RWPE2 (cell line): ENCODE data around the gene KRTAP10-12.
"Not testable (repeated sequence)": the region's sequence is repeated elsewhere in the genome, so short reads cannot be mapped to it uniquely, and the experiment has no call there.

Source experiments
- ATAC-seq: fragments of 200-7000 bp; cut with Tn5 transposase; 3 replicates; pipeline ENCODE4 v1.9.1; 2021; ENCODE audit warnings: low read depth
- DNase-seq: peaks from one replicate; pipeline ENCODE4 v3.0.0-alpha.2; 2020; ENCODE audit warnings: low spot score
- H3K27ac ChIP-seq: fragments of 450-650 bp; 2 replicates; pipeline ENCODE4 v1.5.1; 2017; ENCODE audit warnings: mild to moderate bottlenecking; ENCODE audit not compliant: poor library complexity, severe bottlenecking
- H3K27me3 ChIP-seq: fragments of 250-450 bp; sonication (Bioruptor Pico); 2 replicates; pipeline ENCODE4 v1.5.1; 2021; ENCODE audit warnings: mild to moderate bottlenecking, moderate library complexity; ENCODE audit not compliant: insufficient read depth, poor library complexity, severe bottlenecking
- H3K36me3 ChIP-seq: fragments of 250-450 bp; sonication (Bioruptor Pico); 2 replicates; pipeline ENCODE4 v1.5.1; 2020; ENCODE audit warnings: low read depth, mild to moderate bottlenecking, moderate library complexity
- H3K4me1 ChIP-seq: fragments of 250-450 bp; sonication (Bioruptor Pico); 2 replicates; pipeline ENCODE4 v1.5.1; 2021; ENCODE audit warnings: mild to moderate bottlenecking, moderate library complexity; ENCODE audit not compliant: insufficient read depth, poor library complexity, severe bottlenecking
- H3K4me3 ChIP-seq: fragments of 250-450 bp; sonication (Bioruptor Pico); 2 replicates; pipeline ENCODE4 v1.5.1; 2021; ENCODE audit warnings: mild to moderate bottlenecking, moderate library complexity; ENCODE audit not compliant: severe bottlenecking
- H3K9me3 ChIP-seq: fragments of 250-450 bp; sonication (Bioruptor Pico); 2 replicates; pipeline ENCODE4 v1.5.1; 2021; ENCODE audit warnings: mild to moderate bottlenecking, moderate library complexity; ENCODE audit not compliant: severe bottlenecking
- TF ChIP-seq, protein P1 (sequence below): fragments of 450-650 bp; IDR thresholded peaks from one replicate; pipeline ENCODE4 v1.5.1; 2017; ENCODE audit warnings: mild to moderate bottlenecking, moderate library complexity; ENCODE audit not compliant: poor library complexity, severe bottlenecking

Gene KRTAP10-12

GRCh38 chr21:44658913-44659595 is 37.9 kb upstream of the KRTAP10-12 start:
- Histone ChIP-seq H3K9me3 (no peaks in the 10 kb centered on the region), H3K4me1 (no peaks in the 10 kb centered on the region), H3K4me3 (no peak overlapping the region), H3K36me3 (no peaks in the 10 kb centered on the region), H3K27ac (no peak overlapping the region), H3K27me3 (peaks cover 13% of the 10 kb centered on the region)
- TF ChIP-seq, protein P1, sequence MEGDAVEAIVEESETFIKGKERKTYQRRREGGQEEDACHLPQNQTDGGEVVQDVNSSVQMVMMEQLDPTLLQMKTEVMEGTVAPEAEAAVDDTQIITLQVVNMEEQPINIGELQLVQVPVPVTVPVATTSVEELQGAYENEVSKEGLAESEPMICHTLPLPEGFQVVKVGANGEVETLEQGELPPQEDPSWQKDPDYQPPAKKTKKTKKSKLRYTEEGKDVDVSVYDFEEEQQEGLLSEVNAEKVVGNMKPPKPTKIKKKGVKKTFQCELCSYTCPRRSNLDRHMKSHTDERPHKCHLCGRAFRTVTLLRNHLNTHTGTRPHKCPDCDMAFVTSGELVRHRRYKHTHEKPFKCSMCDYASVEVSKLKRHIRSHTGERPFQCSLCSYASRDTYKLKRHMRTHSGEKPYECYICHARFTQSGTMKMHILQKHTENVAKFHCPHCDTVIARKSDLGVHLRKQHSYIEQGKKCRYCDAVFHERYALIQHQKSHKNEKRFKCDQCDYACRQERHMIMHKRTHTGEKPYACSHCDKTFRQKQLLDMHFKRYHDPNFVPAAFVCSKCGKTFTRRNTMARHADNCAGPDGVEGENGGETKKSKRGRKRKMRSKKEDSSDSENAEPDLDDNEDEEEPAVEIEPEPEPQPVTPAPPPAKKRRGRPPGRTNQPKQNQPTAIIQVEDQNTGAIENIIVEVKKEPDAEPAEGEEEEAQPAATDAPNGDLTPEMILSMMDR: no peak
- DNase-seq: no peak
- ATAC-seq: no peak

GRCh38 chr21:44661567-44661966 is 35.4 kb upstream of the KRTAP10-12 start:
- DNase-seq, H3K4me3 ChIP-seq, H3K9me3 ChIP-seq, H3K27ac ChIP-seq, H3K36me3 ChIP-seq, H3K4me1 ChIP-seq, ATAC-seq: not testable (repeated sequence)
- peaks cover 13% of the 10 kb centered on the region for H3K27me3 ChIP-seq

GRCh38 chr21:44664691-44665090 is 32.3 kb upstream of the KRTAP10-12 start:
- H3K36me3 ChIP-seq: no peaks in the 10 kb centered on the region
- H3K27ac ChIP-seq: no peak overlapping the region
- peaks cover 10% of the 10 kb centered on the region for H3K27me3 ChIP-seq
- TF ChIP-seq, protein P1: no peak
- H3K4me3 ChIP-seq: no peak overlapping the region
- no peak for ATAC-seq
- no peak for DNase-seq
- H3K4me1 ChIP-seq: no peaks in the 10 kb centered on the region
- H3K9me3 ChIP-seq: no peaks in the 10 kb centered on the region

DNA sequence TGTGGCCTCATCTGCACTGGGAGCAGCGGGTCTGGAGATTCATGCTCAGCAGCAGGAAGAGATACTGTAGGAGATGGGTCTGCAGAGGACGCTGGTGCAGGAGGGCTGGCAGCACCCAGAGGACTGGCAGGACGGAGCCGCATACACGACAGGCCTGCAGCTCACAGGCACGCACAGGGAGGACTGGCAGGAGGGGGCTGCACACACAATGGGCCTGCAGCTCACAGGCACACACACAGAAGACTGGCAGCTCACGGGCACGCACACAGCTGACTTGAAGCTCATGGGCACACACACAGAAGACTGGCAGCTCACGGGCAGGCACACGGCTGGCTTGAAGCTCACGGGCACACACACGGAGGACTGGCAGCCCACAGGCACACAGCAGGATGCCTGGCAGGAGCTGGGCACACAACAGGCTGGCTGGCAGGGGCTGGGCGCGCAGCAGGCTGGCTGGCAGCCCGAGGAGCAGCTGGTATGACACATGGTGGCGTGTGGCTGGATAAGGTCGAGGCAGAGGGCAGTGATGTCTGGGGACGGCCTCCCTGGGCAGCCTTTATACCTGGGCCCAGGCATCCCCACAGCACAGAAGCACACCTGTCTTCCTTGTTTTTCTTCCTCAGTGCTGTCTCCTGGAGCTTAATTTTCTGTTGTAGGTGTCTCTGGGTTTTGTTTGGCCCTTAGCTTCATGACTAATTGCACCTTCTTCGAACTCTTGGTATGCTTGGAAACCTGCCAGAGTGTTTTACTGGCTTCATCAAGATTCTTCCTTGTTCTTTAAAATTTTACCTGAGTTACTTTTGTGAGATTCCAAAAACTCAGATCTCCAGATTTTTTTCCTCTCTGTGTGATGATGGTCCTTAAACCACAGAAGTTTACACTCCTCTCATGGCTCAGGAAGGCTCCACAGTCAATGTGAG is 30.3 kb upstream of the KRTAP10-12 start, which contains the start of gene KRTAP12-2:
Gene KRTAP12-2, minus strand, starts transcription at position 527 of the 920 bp plus-strand sequence. Its CDS starts 41 bp downstream, at position 486.
- H3K4me3 ChIP-seq: no peak within 1 kb of the TSS
- H3K36me3 ChIP-seq: no peaks in the 10 kb centered on the region
- no peak within 1 kb of the TSS for H3K27ac ChIP-seq
- TF ChIP-seq, protein P1: no peak
- no peaks in the 10 kb centered on the region for H3K4me1 ChIP-seq
- ATAC-seq (no peak), DNase-seq (no peak)
- peaks cover 5% of the 10 kb centered on the region for H3K27me3 ChIP-seq
- H3K9me3 ChIP-seq: peaks cover 2% of the 10 kb centered on the region

GRCh38 chr21:44667612-44668011 is 29.4 kb upstream of the KRTAP10-12 start:
- Histone ChIP-seq H3K4me1 (no peaks in the 10 kb centered on the region), H3K36me3 (no peaks in the 10 kb centered on the region), H3K4me3 (no peak overlapping the region), H3K27ac (no peak overlapping the region), H3K9me3 (peaks cover 2% of the 10 kb centered on the region), H3K27me3 (peaks cover 5% of the 10 kb centered on the region)
- TF ChIP-seq, protein P1: no peak
- ATAC-seq: no peak
- no peak for DNase-seq
